ENCODE results near the gene IFNAR1. TPM values are rescaled to one million over a fixed set of nuclear protein-coding genes. Genes with fewer than 3 reads are reported as not detected.

The IFNAR1 gene
- polyA plus RNA-seq, 2 of the 4 experiments (the other 2 are of a cell fraction): 14.1 to 14.2 TPM

DNA sequence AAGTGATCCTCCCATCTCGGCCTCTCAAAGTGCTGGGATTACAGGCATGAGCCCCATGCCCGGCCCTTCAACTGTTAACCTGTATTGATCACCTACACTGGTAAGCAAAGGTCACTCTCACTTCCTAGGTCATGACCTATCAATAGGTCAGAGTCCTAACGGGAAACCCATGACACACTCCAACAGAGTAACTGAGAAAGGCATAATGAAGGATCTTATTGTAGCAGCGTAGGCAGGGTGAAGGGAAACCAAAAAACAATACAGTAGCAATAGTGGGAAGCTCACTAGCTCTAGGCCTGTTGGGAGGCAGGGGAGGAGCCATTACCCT lies 19.5 kb upstream of the IFNAR1 start:
- no peak overlapping the region for H3K4me2 ChIP-seq
- no peak overlapping the region for H3K27ac ChIP-seq
- ATAC-seq: no peak
- H3K4me1 ChIP-seq: no peaks in the 10 kb centered on the region
- DNase-seq (ENCODE audit: low read depth in 1 of 2, low spot score in 1 of 2): no peak
- 77% methylated on average over 4 of the region's 4 CpGs for WGBS (ENCODE audit: missing lambda C conversion rate)
- TF ChIP-seq NFE2L2 (conservative IDR thresholded peaks at IDR 0.05; ENCODE audit: low read length): no peak
- no peak for TF ChIP-seq FOXS1 (CRISPR knock-in tag; IDR thresholded peaks at IDR 0.05)
- no peak for TF ChIP-seq MYC (IDR thresholded peaks at IDR 0.05; ENCODE audit: borderline replicate concordance, low read length)
- TF ChIP-seq NR3C1 (IDR thresholded peaks at IDR 0.05): no peak
- TF ChIP-seq SREBF2 (IDR thresholded peaks at IDR 0.05): no peak
- no peak for TF ChIP-seq KDM5A (IDR thresholded peaks at IDR 0.05)
- TF ChIP-seq, protein P1, sequence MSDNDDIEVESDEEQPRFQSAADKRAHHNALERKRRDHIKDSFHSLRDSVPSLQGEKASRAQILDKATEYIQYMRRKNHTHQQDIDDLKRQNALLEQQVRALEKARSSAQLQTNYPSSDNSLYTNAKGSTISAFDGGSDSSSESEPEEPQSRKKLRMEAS (IDR thresholded peaks at IDR 0.05): no peak
- no peak for TF ChIP-seq EHMT2 (IDR thresholded peaks at IDR 0.05; ENCODE audit: low read depth)
- no peak for TF ChIP-seq HEYL (CRISPR knock-in tag; IDR thresholded peaks at IDR 0.05)
- TF ChIP-seq POLR2AphosphoS2 (conservative IDR thresholded peaks at IDR 0.05; ENCODE audit: low read length): no peak
- TF ChIP-seq, protein P2, sequence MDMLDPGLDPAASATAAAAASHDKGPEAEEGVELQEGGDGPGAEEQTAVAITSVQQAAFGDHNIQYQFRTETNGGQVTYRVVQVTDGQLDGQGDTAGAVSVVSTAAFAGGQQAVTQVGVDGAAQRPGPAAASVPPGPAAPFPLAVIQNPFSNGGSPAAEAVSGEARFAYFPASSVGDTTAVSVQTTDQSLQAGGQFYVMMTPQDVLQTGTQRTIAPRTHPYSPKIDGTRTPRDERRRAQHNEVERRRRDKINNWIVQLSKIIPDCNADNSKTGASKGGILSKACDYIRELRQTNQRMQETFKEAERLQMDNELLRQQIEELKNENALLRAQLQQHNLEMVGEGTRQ (IDR thresholded peaks at IDR 0.05): no peak
- H3K9me3 ChIP-seq: no peaks in the 10 kb centered on the region; the same call in 2 of the 3 replicates
- H3K4me3 ChIP-seq: no peak overlapping the region
- no peak for FAIRE-seq
- CTCF ChIA-PET: no interaction called here
- POLR2A ChIA-PET: no interaction called here

DNA sequence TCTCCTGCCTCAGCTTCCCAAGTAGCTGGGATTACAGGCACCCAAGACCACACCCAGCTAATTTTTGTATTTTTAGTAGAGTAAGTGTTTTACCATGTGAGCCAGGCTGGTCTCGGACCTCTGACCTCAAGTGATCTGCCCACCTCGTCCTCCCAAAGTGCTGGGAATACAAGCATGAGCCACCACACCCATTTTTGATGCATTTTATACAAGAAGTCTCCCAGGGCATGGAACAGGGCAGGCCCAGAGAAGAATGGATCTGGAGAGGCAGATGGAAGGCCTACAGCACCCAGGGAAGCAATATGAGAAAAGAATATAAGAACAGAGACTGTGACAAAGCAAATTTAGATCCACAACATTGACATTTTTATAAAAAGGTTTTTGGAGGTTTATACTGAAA lies 18.8 kb upstream of the IFNAR1 start:
- TF ChIP-seq ZFP36 (IDR thresholded peaks at IDR 0.05; ENCODE audit: borderline replicate concordance, partially characterized antibody): no peak
- TF ChIP-seq CHD4 (IDR thresholded peaks at IDR 0.05; ENCODE audit: borderline replicate concordance): no peak
- TF ChIP-seq FOSL2 (IDR thresholded peaks at IDR 0.05): no peak
- no peak for TF ChIP-seq FOSL2 (CRISPR knock-in tag; IDR thresholded peaks at IDR 0.05)
- no peak for TF ChIP-seq CHD2 (IDR thresholded peaks at IDR 0.05; ENCODE audit: low read length, partially characterized antibody)
- no peak for TF ChIP-seq RCOR1 (IDR thresholded peaks at IDR 0.05; ENCODE audit: low read depth, low read length)
- ChIA-PET CTCF (no interaction called here), POLR2A (no interaction called here)
- 85% methylated on average over 2 of the region's 2 CpGs for WGBS (ENCODE audit: missing lambda C conversion rate)
- no peak for DNase-seq (ENCODE audit: low read depth in 1 of 2, low spot score in 1 of 2)
- Histone ChIP-seq H3K4me2 (no peak overlapping the region), H3K4me1 (no peaks in the 10 kb centered on the region), H3K4me3 (no peak overlapping the region), H3K9me3 (no peaks in the 10 kb centered on the region; the same call in 2 of the 3 replicates), H3K27ac (no peak overlapping the region)
- FAIRE-seq: no peak
- no peak for ATAC-seq

DNA sequence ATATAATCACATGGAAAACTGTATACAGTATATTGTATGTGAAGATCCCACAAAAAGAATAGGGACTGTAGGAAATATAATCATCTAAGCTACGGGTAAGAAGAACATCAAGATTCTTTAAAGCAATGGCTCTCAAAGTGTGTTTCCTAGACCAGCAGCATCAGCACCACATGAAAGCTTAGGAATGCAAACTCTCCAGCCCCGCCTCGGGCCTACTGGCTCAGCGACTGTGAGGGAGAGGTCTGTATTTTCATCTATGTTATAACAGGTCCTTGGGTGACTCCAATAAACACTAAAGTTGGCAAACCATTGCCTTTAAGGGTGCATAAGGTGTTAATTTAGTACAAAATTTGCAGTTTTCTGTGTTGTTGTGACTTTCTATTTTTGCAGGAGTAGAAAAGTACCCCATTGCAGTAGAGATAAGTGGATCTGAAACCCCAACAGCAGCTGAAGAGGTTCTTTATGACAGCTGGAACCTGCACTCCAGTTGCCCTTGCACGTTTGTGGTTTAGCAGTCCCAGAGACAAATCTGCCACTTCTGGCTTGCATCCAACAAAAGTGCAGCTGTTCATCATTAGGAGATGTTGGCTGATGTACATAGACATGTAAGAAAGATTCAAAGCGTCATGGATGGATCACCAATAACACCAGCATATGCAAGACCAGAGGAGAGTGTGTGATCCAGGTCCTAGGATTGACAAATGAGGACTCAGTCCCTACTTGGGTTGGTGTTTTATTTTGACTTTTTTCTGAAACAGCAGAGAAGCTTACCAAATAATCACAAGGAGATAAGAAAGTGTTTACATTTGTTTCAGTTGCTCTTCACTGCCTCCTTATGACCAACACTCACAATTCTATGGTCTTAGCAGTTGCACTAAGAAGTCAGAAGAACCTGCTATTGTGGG lies 15.9 kb upstream of the IFNAR1 start:
- 31% methylated on average over 6 of the region's 6 CpGs for WGBS (ENCODE audit: missing lambda C conversion rate)
- no peaks in the 10 kb centered on the region for H3K4me1 ChIP-seq
- ATAC-seq: no peak
- peaks cover under 1% of the 10 kb centered on the region; the same call in 1 of the 3 replicates for H3K9me3 ChIP-seq
- DNase-seq (ENCODE audit: low read depth in 1 of 2, low spot score in 1 of 2): no peak
- ChIA-PET POLR2A (no interaction called here), CTCF (interaction anchor here (1.0 kb wide), 1 partner anchor 369 kb away, joined by 3 read pairs; no protein-coding TSS in a partner anchor)
- TF ChIP-seq ZFP36 (IDR thresholded peaks at IDR 0.05; ENCODE audit: borderline replicate concordance, partially characterized antibody) (no peak), RAD21 (conservative IDR thresholded peaks at IDR 0.05 in 1 of 2, IDR thresholded peaks at IDR 0.05 in 1 of 2) (no peak), FOXS1 (CRISPR knock-in tag; IDR thresholded peaks at IDR 0.05) (no peak), NFE2L2 (conservative IDR thresholded peaks at IDR 0.05; ENCODE audit: low read length) (no peak), RNF2 (IDR thresholded peaks at IDR 0.05; ENCODE audit: borderline replicate concordance, low read depth) (no peak), GATA3 (IDR thresholded peaks at IDR 0.05; ENCODE audit: borderline replicate concordance) (no peak), MYC (IDR thresholded peaks at IDR 0.05; ENCODE audit: borderline replicate concordance, low read length) (no peak), HDAC2 (IDR thresholded peaks at IDR 0.05) (no peak), RARB (CRISPR knock-in tag; IDR thresholded peaks at IDR 0.05) (no peak)
- TF ChIP-seq, protein P3, sequence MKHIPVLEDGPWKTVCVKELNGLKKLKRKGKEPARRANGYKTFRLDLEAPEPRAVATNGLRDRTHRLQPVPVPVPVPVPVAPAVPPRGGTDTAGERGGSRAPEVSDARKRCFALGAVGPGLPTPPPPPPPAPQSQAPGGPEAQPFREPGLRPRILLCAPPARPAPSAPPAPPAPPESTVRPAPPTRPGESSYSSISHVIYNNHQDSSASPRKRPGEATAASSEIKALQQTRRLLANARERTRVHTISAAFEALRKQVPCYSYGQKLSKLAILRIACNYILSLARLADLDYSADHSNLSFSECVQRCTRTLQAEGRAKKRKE (CRISPR knock-in tag; IDR thresholded peaks at IDR 0.05; ENCODE audit: low read depth): no peak
- TF ChIP-seq, protein P4, sequence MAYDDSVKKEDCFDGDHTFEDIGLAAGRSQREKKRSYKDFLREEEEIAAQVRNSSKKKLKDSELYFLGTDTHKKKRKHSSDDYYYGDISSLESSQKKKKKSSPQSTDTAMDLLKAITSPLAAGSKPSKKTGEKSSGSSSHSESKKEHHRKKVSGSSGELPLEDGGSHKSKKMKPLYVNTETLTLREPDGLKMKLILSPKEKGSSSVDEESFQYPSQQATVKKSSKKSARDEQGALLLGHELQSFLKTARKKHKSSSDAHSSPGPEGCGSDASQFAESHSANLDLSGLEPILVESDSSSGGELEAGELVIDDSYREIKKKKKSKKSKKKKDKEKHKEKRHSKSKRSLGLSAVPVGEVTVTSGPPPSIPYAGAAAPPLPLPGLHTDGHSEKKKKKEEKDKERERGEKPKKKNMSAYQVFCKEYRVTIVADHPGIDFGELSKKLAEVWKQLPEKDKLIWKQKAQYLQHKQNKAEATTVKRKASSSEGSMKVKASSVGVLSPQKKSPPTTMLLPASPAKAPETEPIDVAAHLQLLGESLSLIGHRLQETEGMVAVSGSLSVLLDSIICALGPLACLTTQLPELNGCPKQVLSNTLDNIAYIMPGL (CRISPR knock-in tag; IDR thresholded peaks at IDR 0.05; ENCODE audit: borderline replicate concordance): no peak
- no peak overlapping the region for H3K27ac ChIP-seq
- no peak for FAIRE-seq
- H3K4me3 ChIP-seq: no peak overlapping the region
- no peak overlapping the region for H3K4me2 ChIP-seq
